GM18909 (cell line): Measurements from ENCODE around the gene CAMK2B.
"Not testable (repeated sequence)": the region's sequence is repeated elsewhere in the genome, so short reads cannot be mapped to it uniquely, and the experiment has no call there.

Experiments
- ATAC-seq: cut with Tn5 transposase; IDR thresholded peaks from one replicate; pipeline ENCODE4 v1.9.1; 2021; ENCODE audit warnings: mild to moderate bottlenecking; ENCODE audit not compliant: unreplicated experiment, poor library complexity

Gene CAMK2B

DNA sequence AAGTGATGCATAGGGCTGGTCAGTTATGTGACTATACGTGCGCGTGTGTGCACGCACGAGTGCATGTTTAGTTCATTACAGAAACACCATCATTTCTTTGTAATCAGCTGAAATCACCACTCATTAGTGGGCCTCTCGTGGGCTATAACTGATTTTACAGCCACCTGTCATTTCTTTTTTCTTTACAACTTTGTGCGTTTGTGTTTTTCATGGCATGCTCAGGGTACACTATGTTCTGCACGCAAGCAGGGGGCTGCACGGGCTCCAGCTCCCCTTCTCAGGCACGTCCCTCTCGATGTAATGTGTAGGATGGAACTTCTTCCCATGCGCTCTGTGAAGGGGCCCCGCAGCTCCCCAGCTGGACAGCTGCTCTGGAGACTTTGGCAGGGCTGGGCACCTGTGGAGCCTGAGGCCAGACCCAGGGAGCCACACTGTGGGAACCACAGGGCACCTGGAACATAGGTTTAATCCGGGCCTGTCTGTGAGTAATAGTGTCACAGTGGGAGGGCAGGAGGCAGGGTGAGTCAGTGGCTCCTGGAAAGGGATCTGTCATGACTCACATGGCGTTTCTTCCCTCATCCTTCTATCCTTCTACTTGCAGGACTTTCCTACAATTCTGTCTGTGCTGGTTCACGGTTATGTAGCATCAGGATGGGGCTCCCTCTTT lies 141.1 kb downstream of the CAMK2B start:
- no peak for ATAC-seq

DNA sequence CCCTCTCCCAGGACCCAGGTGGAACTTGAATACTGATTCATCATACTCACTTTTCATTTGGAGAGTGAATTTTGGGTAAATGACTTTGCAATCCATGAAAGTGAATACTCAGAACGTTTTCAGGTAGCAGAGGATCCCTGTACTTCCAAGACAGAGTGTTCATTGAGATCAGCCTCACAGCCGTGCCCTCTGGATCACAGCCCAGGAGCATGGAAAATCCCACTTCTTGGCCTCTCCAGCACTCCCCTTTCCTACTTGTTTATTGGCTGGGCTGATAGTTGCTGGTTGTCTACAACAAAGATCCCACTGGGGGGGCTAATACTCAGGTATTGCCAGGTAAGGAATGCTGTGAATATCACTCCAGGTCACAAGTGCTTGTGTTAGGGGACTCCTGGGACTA lies 142.0 kb downstream of the CAMK2B start:
- ATAC-seq, result no peak

DNA sequence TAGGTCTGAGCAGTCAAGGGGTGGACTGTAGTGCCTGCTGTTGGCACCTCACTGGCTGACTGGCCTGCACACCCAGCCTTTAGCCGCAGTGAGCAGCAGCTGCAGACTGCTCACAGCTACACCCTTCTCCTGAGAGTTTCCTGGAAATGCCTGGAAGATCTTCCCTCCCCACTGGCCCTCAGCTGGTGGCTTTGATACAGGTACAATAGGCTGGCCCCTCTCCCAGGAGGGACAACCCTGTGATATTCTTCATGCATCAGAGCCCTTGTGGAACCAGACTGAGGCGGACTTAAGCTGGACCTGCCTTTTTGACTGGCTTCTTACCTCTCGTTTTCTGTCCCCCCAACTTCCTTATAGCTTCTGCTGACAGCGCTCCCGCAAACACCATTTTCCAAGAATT lies 142.6 kb downstream of the CAMK2B start:
- ATAC-seq, result no peak

DNA sequence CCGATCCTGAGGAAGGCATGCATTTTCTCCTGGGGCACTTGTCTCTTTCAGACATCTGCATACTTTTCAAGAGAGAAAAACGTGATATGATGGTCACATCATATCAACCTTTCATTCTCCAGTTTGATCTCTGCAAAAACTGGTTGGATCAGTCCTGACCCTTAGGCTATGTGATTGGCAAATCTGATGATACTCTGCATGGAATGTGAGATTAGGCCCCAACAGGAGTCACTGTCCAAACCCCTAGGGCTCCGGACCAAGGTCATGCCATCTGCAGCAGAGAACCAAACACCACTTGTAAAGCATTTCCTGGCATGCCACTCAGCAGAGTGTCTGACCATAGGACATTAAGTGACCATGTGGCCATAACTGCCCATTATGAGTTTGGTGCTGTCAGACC lies 144.8 kb downstream of the CAMK2B start:
- no peak for ATAC-seq

DNA sequence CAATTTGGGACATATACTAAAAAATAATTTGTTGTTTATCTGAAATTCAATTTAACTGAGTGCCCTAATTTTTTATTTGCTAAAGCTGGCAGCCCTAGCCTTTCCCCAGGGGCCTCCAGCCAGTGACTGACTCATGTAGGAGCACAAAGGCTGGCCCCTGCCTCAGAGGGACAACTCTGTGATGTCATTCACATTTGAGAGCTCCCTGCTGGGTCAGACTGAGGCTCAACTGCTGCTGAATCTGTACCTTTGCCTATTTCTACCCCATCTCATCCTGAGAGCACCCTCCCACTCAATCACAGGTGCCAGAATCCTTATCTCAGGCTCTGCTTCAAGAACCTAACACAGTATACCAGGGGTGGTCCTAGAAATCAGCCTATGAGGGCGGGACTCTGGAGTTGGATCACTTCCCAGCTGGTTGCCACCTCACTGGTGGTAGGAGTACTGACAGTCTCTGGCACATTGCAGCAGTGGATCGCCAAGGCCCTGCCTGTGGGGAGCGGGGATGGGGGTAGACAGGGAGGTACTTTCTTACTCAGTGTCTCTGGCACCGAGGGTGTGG lies 147.7 kb downstream of the CAMK2B start:
- ATAC-seq, result no peak

DNA sequence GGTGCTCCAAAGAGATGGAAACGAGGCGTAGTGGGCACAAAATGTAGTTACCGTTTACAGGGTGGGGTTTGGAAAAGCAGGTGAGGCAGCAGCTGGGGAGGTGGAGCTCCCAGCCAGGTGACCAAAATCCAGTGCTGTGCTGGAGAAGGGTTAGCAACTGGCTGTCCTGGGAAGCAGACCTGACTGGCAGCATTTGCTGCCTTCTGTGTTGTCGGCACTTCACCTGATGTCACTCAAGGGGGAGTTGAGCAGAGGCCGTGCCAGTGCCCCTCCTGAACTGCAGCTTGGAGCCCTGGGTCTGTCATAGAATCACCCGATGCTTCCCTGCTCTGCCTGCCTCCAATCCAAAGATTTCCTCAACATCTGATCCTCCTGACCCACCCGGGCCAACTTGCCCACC lies 148.9 kb downstream of the CAMK2B start:
- ATAC-seq, result no peak

DNA sequence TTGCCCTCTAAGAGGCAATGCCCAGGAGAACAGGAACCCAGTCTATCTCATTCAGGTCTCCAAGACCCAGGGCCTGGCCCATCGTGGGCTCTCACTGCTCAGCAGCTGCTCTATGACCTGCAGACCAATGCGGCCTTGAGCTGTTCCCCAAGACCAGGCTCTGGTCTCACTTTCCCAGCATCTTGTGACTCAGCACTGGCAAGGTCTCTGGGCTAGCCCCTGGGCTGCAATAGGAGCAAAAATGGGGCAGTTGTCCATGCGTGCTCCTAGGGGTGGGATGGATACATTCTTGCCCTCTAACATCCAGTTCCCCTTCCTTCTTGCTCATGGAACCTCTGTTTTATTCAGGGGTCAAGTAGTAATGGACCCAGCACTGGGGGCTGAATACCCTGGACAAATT lies 149.7 kb downstream of the CAMK2B start:
- no peak for ATAC-seq

DNA sequence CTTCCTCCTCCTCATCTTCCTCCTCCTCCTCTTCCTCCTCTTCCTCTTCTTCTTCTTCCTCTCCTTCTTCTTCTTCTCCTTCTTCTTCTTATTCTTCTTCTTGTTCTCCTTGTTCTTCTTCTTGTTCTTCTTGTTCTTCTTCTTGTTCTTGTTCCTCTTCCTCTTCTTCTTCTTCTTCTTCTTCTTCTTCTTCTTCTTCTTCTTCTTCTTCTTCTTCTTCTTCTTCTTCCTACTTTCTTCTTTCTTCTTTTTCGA lies 150.8 kb downstream of the CAMK2B start:
- not testable (repeated sequence) for ATAC-seq

DNA sequence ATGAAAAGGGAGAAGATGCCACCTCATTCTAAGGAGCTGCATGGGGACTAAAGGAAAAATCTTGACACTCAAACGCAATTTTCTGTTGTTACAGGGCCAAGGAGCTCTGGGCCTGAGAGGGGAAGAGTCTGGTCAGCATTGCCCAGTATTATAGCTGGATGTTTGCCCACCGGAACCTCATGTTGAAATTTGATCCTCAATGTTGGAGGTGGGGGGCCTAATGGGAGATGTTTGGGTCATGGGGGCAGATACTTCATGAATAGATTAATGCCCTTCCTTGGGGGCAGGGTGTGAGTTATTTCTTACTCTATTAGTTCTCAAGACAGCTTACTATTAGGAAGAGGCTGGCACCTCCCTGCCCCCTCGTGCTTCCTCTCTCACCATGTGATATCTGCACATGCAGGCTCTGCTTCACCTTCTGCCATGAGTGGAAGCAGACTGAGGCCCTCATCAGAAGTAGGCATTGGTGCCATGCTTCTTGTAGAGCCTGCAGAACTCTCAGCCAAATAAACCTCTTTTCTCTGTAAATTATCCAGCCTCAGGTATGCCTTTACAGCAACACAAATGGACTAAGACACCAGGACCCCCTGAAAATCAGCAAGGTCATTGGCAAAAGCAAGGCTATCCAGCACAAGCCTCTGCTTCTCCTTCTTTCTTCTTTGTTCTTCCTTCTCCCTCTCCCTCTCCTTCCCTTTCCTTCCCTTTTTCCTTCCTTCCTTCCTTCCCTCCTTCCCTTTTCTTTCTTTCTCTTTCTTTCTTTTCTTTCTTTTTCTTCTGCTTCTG lies 151.3 kb downstream of the CAMK2B start:
- no peak for ATAC-seq

DNA sequence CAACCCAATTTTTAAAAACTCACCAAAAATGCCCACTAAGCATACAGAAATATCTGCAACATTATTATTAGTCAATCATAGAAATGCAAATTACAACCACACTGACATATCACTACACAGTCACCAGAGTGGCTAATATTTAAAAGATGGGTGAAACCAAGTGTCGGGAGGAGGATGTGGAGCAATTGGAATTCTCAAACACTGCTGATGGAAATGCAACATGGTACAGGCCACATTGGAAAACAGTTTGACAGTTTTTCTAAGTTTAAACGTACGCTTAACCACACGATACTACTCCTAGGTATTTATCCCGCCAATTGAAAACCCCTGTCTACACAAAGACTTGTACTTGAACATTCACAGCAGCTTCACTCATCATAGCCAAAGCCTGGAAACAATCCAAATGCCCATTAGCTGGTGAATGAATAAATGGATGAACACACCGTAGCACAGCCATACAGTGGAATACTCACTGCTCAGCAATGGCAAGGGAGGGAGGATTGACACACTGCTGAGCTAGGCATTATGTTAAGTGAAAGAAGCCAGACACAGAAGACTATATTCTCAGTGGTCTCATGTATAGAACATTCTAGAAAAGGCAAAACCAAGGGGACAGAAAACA lies 152.5 kb downstream of the CAMK2B start:
- no peak for ATAC-seq

DNA sequence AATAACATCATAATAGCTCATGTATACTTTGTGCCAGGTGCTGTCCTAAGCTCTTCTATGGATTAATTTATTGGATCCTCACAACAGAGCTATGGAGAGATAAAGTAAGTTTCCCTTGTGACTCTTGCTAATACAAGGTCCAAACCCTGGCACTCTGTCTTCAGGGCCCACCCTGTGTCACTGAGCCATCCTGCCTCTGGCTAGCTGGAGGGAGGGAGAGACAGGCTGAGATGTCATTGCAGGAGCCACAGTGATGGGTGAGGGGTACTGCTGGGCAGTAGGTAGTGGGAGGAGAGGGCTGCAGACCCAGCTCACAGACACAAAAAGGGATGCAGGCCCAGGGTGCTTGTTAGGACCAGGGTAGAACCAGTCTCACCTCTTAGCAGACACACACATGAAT lies 153.0 kb downstream of the CAMK2B start:
- no peak for ATAC-seq

DNA sequence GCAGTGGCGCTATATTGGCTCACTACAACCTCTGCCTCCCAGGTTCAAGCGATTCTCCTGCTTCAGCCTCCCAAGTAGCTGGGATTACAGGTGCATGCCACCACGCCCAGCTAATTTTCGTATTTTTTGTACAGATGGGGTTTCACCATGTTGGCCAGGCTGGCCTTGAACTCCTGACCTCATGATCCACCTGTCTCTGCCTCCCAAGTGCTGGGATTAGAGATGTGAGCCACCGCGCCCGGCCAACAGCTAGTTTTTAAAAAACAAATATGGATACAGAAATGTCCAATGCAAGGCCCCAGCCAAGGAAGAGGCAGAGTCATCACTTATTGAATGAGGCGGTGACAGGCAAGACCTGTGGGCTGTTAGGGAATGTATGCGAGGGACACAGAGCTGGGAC lies 153.5 kb downstream of the CAMK2B start:
- ATAC-seq, result not testable (repeated sequence)

DNA sequence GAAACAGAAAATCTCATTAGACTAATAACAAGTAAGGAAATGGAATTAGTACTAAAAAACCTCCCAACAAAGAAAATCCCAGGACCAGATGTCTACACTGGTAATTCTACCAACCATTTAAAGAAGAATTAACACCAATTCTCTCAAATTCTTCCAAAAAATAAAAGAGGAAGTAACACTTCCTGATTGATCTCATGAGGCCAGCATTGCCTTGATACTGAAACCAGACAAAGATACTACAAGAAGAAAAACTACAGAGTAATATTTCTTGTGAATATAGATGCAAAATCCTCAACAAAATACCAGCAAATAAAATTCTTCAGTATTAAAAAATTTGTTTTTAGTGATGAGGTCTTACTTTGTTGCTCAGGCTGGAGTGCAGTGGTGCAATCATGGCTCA lies 157.5 kb downstream of the CAMK2B start:
- ATAC-seq, result no peak
